ENCODE data around the gene LINC01488. TPM values are rescaled to one million over a fixed set of nuclear protein-coding genes. Genes with fewer than 3 reads are reported as not detected.

Gene LINC01488
- total RNA-seq, 2 donors from 2014 or later = not detected

GRCh38 chr11:69452206-69452987 is 29.1 kb upstream of the LINC01488 start:
- no peaks in the 10 kb centered on the region for H3K9me3 ChIP-seq
- H3K4me1 ChIP-seq = no peaks in the 10 kb centered on the region
- no peaks in the 10 kb centered on the region for H3K36me3 ChIP-seq
- DNase-seq = no peak
- intact Hi-C loops (cut with DNase I) = no loop called here
- H3K4me3 ChIP-seq = no peak overlapping the region
- no peak overlapping the region for H3K27ac ChIP-seq
- no peaks in the 10 kb centered on the region for H3K27me3 ChIP-seq
- H3K9ac ChIP-seq (ENCODE audit: low read depth in 2 of 2, low read length in 2 of 2) = no peak overlapping the region
- TF ChIP-seq CTCF (IDR thresholded peaks at IDR 0.05) = no peak

GRCh38 chr11:69453151-69453550 is 28.3 kb upstream of the LINC01488 start:
- Histone ChIP-seq H3K27me3 (no peaks in the 10 kb centered on the region), H3K4me1 (no peaks in the 10 kb centered on the region), H3K36me3 (no peaks in the 10 kb centered on the region), H3K27ac (no peak overlapping the region), H3K9me3 (no peaks in the 10 kb centered on the region), H3K4me3 (no peak overlapping the region), H3K9ac (ENCODE audit: low read depth in 2 of 2, low read length in 2 of 2) (no peak overlapping the region)
- intact Hi-C loops (cut with DNase I) = no loop called here
- DNase-seq = no peak
- no peak for TF ChIP-seq CTCF (IDR thresholded peaks at IDR 0.05)

DNA sequence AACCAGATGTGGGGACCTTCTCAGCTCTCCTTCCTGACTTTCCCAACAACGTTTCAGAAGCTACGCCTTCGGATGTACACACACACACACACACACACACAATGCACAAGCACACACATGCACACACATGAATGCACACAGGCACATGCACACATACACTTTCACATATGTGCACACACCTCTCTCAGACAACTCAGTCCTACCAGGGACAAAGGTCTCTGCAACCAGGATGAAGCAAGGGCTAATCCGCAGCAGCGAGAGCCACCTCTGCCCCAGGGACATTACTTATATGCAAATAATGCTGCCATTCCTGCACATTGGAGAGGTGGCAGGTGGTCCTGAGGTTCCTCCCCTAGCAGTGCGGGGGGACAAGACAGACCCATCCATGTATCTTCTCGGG is 27.4 kb upstream of the LINC01488 start:
- Histone ChIP-seq H3K36me3 (no peaks in the 10 kb centered on the region), H3K27me3 (no peaks in the 10 kb centered on the region), H3K4me3 (no peak overlapping the region), H3K27ac (no peak overlapping the region), H3K4me1 (no peaks in the 10 kb centered on the region), H3K9ac (ENCODE audit: low read depth in 2 of 2, low read length in 2 of 2) (no peak overlapping the region), H3K9me3 (no peaks in the 10 kb centered on the region)
- no peak for TF ChIP-seq CTCF (IDR thresholded peaks at IDR 0.05)
- intact Hi-C loops (cut with DNase I) = no loop called here
- no peak for DNase-seq

- Histone ChIP-seq H3K27ac (no peak overlapping the region), H3K27me3 (no peaks in the 10 kb centered on the region), H3K36me3 (no peaks in the 10 kb centered on the region), H3K4me1 (no peaks in the 10 kb centered on the region), H3K4me3 (no peak overlapping the region), H3K9me3 (no peaks in the 10 kb centered on the region), H3K9ac (ENCODE audit: low read depth in 2 of 2, low read length in 2 of 2) (no peak overlapping the region)
- DNase-seq = no peak
- intact Hi-C loops (cut with DNase I) = no loop called here
- no peak for TF ChIP-seq CTCF (IDR thresholded peaks at IDR 0.05)
These were observed 25.5 kb upstream of the LINC01488 start for GRCh38 chr11:69455969-69456368.

GRCh38 chr11:69456712-69457111 is 24.8 kb upstream of the LINC01488 start:
- Histone ChIP-seq H3K9me3 (no peaks in the 10 kb centered on the region), H3K27me3 (no peaks in the 10 kb centered on the region), H3K27ac (no peak overlapping the region), H3K36me3 (no peaks in the 10 kb centered on the region), H3K4me3 (no peak overlapping the region), H3K9ac (ENCODE audit: low read depth in 2 of 2, low read length in 2 of 2) (no peak overlapping the region), H3K4me1 (no peaks in the 10 kb centered on the region)
- intact Hi-C loops (cut with DNase I) = no loop called here
- no peak for TF ChIP-seq CTCF (IDR thresholded peaks at IDR 0.05)
- no peak for DNase-seq
